ENCODE measurements around the gene CD109. TPM values are rescaled to one million over a fixed set of nuclear protein-coding genes. Genes with fewer than 3 reads are reported as not detected.

CD109 gene
- total and polyA plus RNA-seq, 10 of the 15 experiments (the other 5 are each of a cell fraction or from before 2014, with no cell fraction given): 0.27 to 4.4 (median 2.1) TPM

DNA sequence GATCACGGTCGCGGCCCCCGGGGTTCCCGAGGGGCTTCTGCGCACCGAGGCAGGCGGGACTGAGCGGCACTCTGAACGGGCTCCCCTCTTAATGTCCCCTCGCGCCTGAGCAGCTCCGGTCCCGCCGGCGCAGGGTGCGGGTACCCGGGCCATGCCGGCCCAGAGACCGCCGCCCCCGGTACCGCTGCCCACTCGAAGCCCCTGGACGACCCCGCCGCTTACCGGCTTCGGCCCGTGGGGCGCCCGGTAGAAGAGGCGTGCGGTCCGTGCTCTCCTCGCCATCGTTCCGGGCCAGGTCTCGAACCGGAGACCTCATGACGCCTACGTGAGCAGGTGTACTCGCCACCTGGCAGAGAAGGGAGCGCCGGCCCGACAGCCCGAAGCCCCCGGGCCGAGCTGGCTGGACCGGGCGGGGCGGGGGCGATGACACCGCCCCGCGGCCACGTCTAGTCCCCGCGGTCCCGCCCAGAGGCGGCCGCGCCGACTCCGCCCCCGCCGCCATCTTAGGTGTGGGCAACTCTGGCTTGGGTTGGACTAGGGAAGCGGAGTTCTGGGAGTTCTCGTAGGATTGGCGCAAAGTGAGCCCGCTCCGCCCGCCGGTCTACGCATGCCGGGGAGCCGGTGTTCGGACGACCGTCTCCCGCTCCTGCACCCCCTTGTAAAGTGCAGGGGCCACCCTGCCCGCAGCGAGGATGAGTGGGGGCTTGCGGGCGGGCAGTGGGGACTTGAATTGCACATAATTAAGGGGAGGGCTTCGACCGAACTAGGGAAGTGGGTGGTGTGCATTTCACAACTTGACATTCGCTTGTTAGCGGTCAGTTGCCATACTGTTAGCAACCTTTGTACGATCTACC, 42.2 kb upstream of the CD109 start, which contains the start of gene SLC17A5 (continued):
- TF ChIP-seq, protein P1, sequence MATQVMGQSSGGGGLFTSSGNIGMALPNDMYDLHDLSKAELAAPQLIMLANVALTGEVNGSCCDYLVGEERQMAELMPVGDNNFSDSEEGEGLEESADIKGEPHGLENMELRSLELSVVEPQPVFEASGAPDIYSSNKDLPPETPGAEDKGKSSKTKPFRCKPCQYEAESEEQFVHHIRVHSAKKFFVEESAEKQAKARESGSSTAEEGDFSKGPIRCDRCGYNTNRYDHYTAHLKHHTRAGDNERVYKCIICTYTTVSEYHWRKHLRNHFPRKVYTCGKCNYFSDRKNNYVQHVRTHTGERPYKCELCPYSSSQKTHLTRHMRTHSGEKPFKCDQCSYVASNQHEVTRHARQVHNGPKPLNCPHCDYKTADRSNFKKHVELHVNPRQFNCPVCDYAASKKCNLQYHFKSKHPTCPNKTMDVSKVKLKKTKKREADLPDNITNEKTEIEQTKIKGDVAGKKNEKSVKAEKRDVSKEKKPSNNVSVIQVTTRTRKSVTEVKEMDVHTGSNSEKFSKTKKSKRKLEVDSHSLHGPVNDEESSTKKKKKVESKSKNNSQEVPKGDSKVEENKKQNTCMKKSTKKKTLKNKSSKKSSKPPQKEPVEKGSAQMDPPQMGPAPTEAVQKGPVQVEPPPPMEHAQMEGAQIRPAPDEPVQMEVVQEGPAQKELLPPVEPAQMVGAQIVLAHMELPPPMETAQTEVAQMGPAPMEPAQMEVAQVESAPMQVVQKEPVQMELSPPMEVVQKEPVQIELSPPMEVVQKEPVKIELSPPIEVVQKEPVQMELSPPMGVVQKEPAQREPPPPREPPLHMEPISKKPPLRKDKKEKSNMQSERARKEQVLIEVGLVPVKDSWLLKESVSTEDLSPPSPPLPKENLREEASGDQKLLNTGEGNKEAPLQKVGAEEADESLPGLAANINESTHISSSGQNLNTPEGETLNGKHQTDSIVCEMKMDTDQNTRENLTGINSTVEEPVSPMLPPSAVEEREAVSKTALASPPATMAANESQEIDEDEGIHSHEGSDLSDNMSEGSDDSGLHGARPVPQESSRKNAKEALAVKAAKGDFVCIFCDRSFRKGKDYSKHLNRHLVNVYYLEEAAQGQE (IDR thresholded peaks at IDR 0.05; ENCODE audit: low read depth, low read length): no peak
- TF ChIP-seq, protein P2, sequence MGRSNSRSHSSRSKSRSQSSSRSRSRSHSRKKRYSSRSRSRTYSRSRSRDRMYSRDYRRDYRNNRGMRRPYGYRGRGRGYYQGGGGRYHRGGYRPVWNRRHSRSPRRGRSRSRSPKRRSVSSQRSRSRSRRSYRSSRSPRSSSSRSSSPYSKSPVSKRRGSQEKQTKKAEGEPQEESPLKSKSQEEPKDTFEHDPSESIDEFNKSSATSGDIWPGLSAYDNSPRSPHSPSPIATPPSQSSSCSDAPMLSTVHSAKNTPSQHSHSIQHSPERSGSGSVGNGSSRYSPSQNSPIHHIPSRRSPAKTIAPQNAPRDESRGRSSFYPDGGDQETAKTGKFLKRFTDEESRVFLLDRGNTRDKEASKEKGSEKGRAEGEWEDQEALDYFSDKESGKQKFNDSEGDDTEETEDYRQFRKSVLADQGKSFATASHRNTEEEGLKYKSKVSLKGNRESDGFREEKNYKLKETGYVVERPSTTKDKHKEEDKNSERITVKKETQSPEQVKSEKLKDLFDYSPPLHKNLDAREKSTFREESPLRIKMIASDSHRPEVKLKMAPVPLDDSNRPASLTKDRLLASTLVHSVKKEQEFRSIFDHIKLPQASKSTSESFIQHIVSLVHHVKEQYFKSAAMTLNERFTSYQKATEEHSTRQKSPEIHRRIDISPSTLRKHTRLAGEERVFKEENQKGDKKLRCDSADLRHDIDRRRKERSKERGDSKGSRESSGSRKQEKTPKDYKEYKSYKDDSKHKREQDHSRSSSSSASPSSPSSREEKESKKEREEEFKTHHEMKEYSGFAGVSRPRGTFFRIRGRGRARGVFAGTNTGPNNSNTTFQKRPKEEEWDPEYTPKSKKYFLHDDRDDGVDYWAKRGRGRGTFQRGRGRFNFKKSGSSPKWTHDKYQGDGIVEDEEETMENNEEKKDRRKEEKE (IDR thresholded peaks at IDR 0.05): no peak
- TF ChIP-seq SUPT20H (IDR thresholded peaks at IDR 0.05; ENCODE audit: borderline replicate concordance, control insufficient read depth, low read depth, low read length): no peak
- TF ChIP-seq IRF4 (IDR thresholded peaks at IDR 0.05; ENCODE audit: low read depth, low read length): no peak
- no peak for TF ChIP-seq KAT2A (conservative IDR thresholded peaks at IDR 0.05; ENCODE audit: control insufficient read depth, low read depth, low read length)
- peak; percentile 76 for TF ChIP-seq NBN (IDR thresholded peaks at IDR 0.05)
- peak; percentile 40; the same call in 1 of the 2 replicates for TF ChIP-seq SMAD5 (IDR thresholded peaks at IDR 0.05; ENCODE audit: low read depth)
- no peak for TF ChIP-seq CHD4 (IDR thresholded peaks at IDR 0.05)
- peak; percentile 41 for TF ChIP-seq NR2F1 (conservative IDR thresholded peaks at IDR 0.05)
- no peak for TF ChIP-seq JUND (IDR thresholded peaks at IDR 0.05; ENCODE audit: low read depth, low read length)
- peak; percentile 55; the same call in 1 of the 2 replicates for TF ChIP-seq MTA2 (IDR thresholded peaks at IDR 0.05; ENCODE audit: low read depth)
- TF ChIP-seq, protein P3, sequence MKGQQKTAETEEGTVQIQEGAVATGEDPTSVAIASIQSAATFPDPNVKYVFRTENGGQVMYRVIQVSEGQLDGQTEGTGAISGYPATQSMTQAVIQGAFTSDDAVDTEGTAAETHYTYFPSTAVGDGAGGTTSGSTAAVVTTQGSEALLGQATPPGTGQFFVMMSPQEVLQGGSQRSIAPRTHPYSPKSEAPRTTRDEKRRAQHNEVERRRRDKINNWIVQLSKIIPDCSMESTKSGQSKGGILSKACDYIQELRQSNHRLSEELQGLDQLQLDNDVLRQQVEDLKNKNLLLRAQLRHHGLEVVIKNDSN (IDR thresholded peaks at IDR 0.05; ENCODE audit: borderline replicate concordance, extremely low read length, insufficient read depth, low read depth, low read length): no peak
- no peak for TF ChIP-seq NFYA (IDR thresholded peaks at IDR 0.05; ENCODE audit: borderline replicate concordance, low read depth, low read length)
- no peak for TF ChIP-seq SRF (IDR thresholded peaks at IDR 0.05; ENCODE audit: low read depth in 2 of 2, low read length in 2 of 2)
- peak in 1 of 2 experiments; percentile 71; a peak in 2 of 3 replicates for TF ChIP-seq EGR1 (IDR thresholded peaks at IDR 0.05; ENCODE audit: borderline replicate concordance in 1 of 2, low read depth in 2 of 2, low read length in 2 of 2)
- peak in 1 of 2 experiments; percentile 27; a peak in 2 of 4 replicates for TF ChIP-seq BHLHE40 (IDR thresholded peaks at IDR 0.05; ENCODE audit: borderline replicate concordance in 1 of 2, low read depth in 2 of 2, low read length in 1 of 2)
- TF ChIP-seq, protein P4, sequence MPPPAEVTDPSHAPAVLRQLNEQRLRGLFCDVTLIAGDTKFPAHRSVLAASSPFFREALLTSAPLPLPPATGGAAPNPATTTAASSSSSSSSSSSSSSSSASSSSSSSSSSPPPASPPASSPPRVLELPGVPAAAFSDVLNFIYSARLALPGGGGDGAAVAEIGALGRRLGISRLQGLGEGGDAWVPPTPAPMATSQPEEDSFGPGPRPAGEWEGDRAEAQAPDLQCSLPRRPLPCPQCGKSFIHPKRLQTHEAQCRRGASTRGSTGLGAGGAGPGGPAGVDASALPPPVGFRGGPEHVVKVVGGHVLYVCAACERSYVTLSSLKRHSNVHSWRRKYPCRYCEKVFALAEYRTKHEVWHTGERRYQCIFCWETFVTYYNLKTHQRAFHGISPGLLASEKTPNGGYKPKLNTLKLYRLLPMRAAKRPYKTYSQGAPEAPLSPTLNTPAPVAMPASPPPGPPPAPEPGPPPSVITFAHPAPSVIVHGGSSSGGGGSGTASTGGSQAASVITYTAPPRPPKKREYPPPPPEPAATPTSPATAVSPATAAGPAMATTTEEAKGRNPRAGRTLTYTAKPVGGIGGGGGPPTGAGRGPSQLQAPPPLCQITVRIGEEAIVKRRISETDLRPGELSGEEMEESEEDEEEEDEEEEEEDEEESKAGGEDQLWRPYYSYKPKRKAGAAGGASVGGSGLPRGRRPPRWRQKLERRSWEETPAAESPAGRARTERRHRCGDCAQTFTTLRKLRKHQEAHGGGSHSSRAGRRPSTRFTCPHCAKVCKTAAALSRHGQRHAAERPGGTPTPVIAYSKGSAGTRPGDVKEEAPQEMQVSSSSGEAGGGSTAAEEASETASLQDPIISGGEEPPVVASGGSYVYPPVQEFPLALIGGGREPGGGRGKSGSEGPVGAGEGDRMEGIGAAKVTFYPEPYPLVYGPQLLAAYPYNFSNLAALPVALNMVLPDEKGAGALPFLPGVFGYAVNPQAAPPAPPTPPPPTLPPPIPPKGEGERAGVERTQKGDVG (CRISPR knock-in tag; IDR thresholded peaks at IDR 0.05): no peak
- no peak for TF ChIP-seq STAT3 (IDR thresholded peaks at IDR 0.05; ENCODE audit: low read depth, low read length)
